ENCODE data around the gene BOK. TPM values are rescaled to one million over a fixed set of nuclear protein-coding genes. Genes with fewer than 3 reads are reported as not detected.
"Not testable (repeated sequence)": the region's sequence is repeated elsewhere in the genome, so short reads cannot be mapped to it uniquely, and the experiment has no call there.

BOK gene
- total and polyA plus RNA-seq, 2 of the 4 experiments (the other 2 are of a cell fraction), result 13.3 to 34.4 TPM

DNA sequence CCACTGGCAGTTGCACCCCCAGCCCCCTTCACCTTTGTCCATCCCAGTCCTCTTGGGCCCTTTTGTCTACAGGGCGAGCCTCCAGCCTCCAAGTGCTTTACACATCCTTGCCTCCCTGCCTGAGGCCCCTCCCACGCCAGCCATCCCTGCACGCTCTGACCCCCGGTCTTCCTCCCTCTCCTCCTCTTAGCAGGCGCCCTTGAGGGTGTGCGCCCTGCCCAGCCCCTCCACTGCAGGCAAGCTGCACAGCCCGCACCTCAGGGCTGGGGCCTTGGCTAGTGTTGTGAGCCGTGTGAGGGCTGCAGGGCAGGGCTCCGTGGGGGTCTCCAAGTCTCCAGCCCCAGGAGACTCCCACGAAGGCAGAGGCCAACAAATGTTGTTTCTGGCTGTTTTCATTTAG, 6.9 kb downstream of the BOK start:
- in situ Hi-C loops (cut with MboI; ENCODE audit: low sequenced_read_pairs) (no loop called here), dilution Hi-C loops (cut with HindIII; ENCODE audit: low sequenced_read_pairs, unreplicated experiment) (no loop called here), intact Hi-C loops (cut with micrococcal nuclease) (no loop called here)
- H3K4ac ChIP-seq (ENCODE audit: low read depth, low read length), result no peak overlapping the region
- no peak overlapping the region for H3K4me2 ChIP-seq (ENCODE audit: low read depth, low read length)
- no peak overlapping the region for H2BK20ac ChIP-seq (ENCODE audit: low read depth, low read length)
- H4K91ac ChIP-seq (ENCODE audit: insufficient read depth, low read depth, low read length), result no peak overlapping the region
- no peak for DNase-seq
- H3K36me3 ChIP-seq (ENCODE audit: control insufficient read depth, insufficient read depth, low read length), result peaks cover 28% of the 10 kb centered on the region
- no peak overlapping the region for H2AK9ac ChIP-seq (replicated peaks; ENCODE audit: low read depth, low read length, poor library complexity)
- no peak overlapping the region for H2BK15ac ChIP-seq (ENCODE audit: low read depth, low read length)
- H3K14ac ChIP-seq (replicated peaks; ENCODE audit: low read depth, low read length), result no peak overlapping the region
- no peak overlapping the region for H3K4me3 ChIP-seq (ENCODE audit: insufficient read depth, low read depth, low read length)
- H3K27me3 ChIP-seq (ENCODE audit: control insufficient read depth, insufficient read depth, low read length), result no peaks in the 10 kb centered on the region
- H4K20me1 ChIP-seq (ENCODE audit: insufficient read depth, low read length), result peaks cover 51% of the 10 kb centered on the region
- H3K9ac ChIP-seq (ENCODE audit: low read depth, low read length), result no peak overlapping the region
- H2AK5ac ChIP-seq (ENCODE audit: low read depth, low read length), result no peak overlapping the region
- H3K18ac ChIP-seq (ENCODE audit: low read depth, low read length), result no peak overlapping the region
- H3K23ac ChIP-seq (ENCODE audit: low read depth, low read length), result no peak overlapping the region
- H3K9me1 ChIP-seq (ENCODE audit: insufficient read depth, low read length), result peaks cover 14% of the 10 kb centered on the region
- peaks cover 11% of the 10 kb centered on the region for H3K4me1 ChIP-seq (ENCODE audit: control insufficient read depth, insufficient read depth, low read length)
- no TSS peak for BruUV-seq (replicated peaks)
- no peak overlapping the region for H2BK5ac ChIP-seq (ENCODE audit: low read depth, low read length, poor library complexity, severe bottlenecking)
- ChIA-PET POLR2A (ENCODE audit: unreplicated experiment) (no interaction called here), CTCF (no interaction called here)
- H4K8ac ChIP-seq (ENCODE audit: low read depth in 2 of 2, low read length in 2 of 2), result no peak overlapping the region
- no peak for ATAC-seq (ENCODE audit: low read depth)
- no peak overlapping the region for H4K5ac ChIP-seq (ENCODE audit: low read depth, low read length)
- TF ChIP-seq CEBPB (IDR thresholded peaks at IDR 0.05; ENCODE audit: low read depth, low read length), result no peak
- no peaks in the 10 kb centered on the region for H3K9me3 ChIP-seq (ENCODE audit: control insufficient read depth, insufficient read depth, low read length)
- no peak overlapping the region for H3K56ac ChIP-seq (ENCODE audit: extremely low read depth, insufficient read depth, low read length)
- no peak overlapping the region for H3K27ac ChIP-seq (ENCODE audit: insufficient read depth, low read length)
- peaks cover 12 to 49% of the 10 kb centered on the region in 2 experiments for H3K79me1 ChIP-seq (ENCODE audit: low read depth in 1 of 2, low read length in 2 of 2)
- no peak overlapping the region for H2AFZ ChIP-seq (replicated peaks; ENCODE audit: low read length, poor library complexity)
- no peak overlapping the region for H2BK120ac ChIP-seq (ENCODE audit: low read depth, low read length)
- WGBS, 2 experiments (ENCODE audit: extremely low coverage in 2 of 2, insufficient read length in 1 of 2), result 89% methylated on average over 3 of the region's 10 CpGs; no CpG with 5 or more reads in 1 of the 2 experiments

GRCh38 chr2:241566021-241566420, 7.5 kb downstream of the BOK start:
- Histone ChIP-seq H3K9me1 (ENCODE audit: insufficient read depth, low read length) (peaks cover 10% of the 10 kb centered on the region), H3K36me3 (ENCODE audit: control insufficient read depth, insufficient read depth, low read length) (peaks cover 28% of the 10 kb centered on the region), H4K20me1 (ENCODE audit: insufficient read depth, low read length) (peaks cover 44% of the 10 kb centered on the region), H3K79me1 (ENCODE audit: low read depth in 1 of 2, low read length in 2 of 2) (peaks cover 12 to 44% of the 10 kb centered on the region in 2 experiments; a peak in 3 of 4 replicates)
- H2AK5ac ChIP-seq (ENCODE audit: low read depth, low read length); H3K4ac ChIP-seq (ENCODE audit: low read depth, low read length); H2BK15ac ChIP-seq (ENCODE audit: low read depth, low read length); H4K8ac ChIP-seq (ENCODE audit: low read depth in 2 of 2, low read length in 2 of 2); H3K14ac ChIP-seq (replicated peaks; ENCODE audit: low read depth, low read length); POLR2A ChIA-PET (ENCODE audit: unreplicated experiment); H3K18ac ChIP-seq (ENCODE audit: low read depth, low read length); H3K4me2 ChIP-seq (ENCODE audit: low read depth, low read length); H2AK9ac ChIP-seq (replicated peaks; ENCODE audit: low read depth, low read length, poor library complexity); H2BK20ac ChIP-seq (ENCODE audit: low read depth, low read length); ATAC-seq (ENCODE audit: low read depth); H2BK5ac ChIP-seq (ENCODE audit: low read depth, low read length, poor library complexity, severe bottlenecking); H3K9ac ChIP-seq (ENCODE audit: low read depth, low read length); BruUV-seq (replicated peaks); H3K56ac ChIP-seq (ENCODE audit: extremely low read depth, insufficient read depth, low read length); H3K4me3 ChIP-seq (ENCODE audit: insufficient read depth, low read depth, low read length); DNase-seq; H2AFZ ChIP-seq (replicated peaks; ENCODE audit: low read length, poor library complexity); H2BK120ac ChIP-seq (ENCODE audit: low read depth, low read length); H3K9me3 ChIP-seq (ENCODE audit: control insufficient read depth, insufficient read depth, low read length); H4K5ac ChIP-seq (ENCODE audit: low read depth, low read length); dilution Hi-C loops (cut with HindIII; ENCODE audit: low sequenced_read_pairs, unreplicated experiment); H3K27ac ChIP-seq (ENCODE audit: insufficient read depth, low read length); H4K91ac ChIP-seq (ENCODE audit: insufficient read depth, low read depth, low read length); CTCF ChIA-PET; intact Hi-C loops (cut with micrococcal nuclease); H3K27me3 ChIP-seq (ENCODE audit: control insufficient read depth, insufficient read depth, low read length); H3K4me1 ChIP-seq (ENCODE audit: control insufficient read depth, insufficient read depth, low read length); H3K23ac ChIP-seq (ENCODE audit: low read depth, low read length); in situ Hi-C loops (cut with MboI; ENCODE audit: low sequenced_read_pairs): not testable (repeated sequence)
- WGBS, 2 experiments (ENCODE audit: extremely low coverage in 2 of 2, insufficient read length in 1 of 2), result no CpG with 5 or more reads among the region's 11 CpGs
